ENCODE data around the gene BBS10. TPM values are rescaled to one million over a fixed set of nuclear protein-coding genes. Genes with fewer than 3 reads are reported as not detected.

Gene BBS10
- total and polyA plus RNA-seq, 2 donors (not counting 1 experiment from before 2014, with no cell fraction given) = 1.9 to 12.9 TPM

DNA sequence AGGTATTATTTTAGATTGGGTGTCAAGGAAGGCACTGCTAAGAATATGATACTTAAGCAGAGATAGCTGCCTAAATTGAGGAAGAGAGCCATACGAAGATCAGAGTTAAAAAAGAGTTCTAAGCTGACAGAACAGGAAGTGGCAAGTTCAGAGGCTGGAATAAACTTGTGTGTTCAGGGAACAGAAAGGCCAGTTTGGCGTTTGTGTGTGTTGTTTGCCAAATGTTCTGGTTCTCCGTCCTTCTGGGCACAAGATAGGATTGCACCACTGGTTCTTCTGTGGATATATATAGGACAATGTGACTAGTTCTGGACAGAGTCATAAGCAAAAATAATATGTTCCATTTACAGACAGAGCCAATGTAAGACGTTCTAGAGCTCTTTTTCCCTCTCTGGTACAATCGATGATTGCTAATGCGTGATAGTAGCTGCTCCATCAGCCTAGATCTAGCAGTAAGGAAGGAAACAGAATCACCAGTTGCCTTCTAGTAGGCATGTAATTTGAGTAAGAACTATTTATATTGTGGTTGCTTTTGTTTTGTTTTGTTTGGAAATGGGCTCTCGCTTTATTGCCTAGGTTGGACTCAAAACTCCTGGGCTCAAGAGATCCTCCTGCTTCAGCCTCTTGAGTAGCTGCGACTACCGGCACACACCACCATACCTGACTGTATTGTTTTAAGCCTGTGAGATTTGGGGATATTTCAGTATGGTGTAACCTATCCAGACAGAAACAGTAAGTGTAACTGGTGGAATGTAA is 7.4 kb downstream of the BBS10 start:
- Mint-ChIP-seq H3K4me3 (no peak overlapping the region), H3K4me1 (peaks cover 4% of the 10 kb centered on the region), H3K27ac (no peak overlapping the region), H3K9me3 (ENCODE audit: insufficient read depth) (no peaks in the 10 kb centered on the region), H3K27me3 (peaks cover 6% of the 10 kb centered on the region)
- Histone ChIP-seq H3K9ac (ENCODE audit: low read length) (no peak overlapping the region), H3K4me2 (replicated peaks; ENCODE audit: low read depth, low read length, poor library complexity, severe bottlenecking) (no peak overlapping the region), H3K4me1 (ENCODE audit: control insufficient read depth in 2 of 2, insufficient read depth in 2 of 2, low read length in 2 of 2) (no peaks in the 10 kb centered on the region), H3K9me3 (ENCODE audit: control extremely low read depth in 1 of 3, control insufficient read depth in 2 of 3, insufficient read depth in 1 of 3, low read length in 2 of 3) (no peaks in the 10 kb centered on the region), H3K4me3 (ENCODE audit: control extremely low read depth in 1 of 5, extremely low read depth in 1 of 5, insufficient read depth in 1 of 5, low read depth in 2 of 5, low read length in 4 of 5) (no peak overlapping the region), H2AFZ (ENCODE audit: insufficient read depth, low read depth, low read length, poor library complexity, severe bottlenecking) (no peak overlapping the region), H3K27me3 (replicated peaks in 1 of 4; ENCODE audit: control extremely low read depth in 1 of 4, control insufficient read depth in 3 of 4, insufficient read depth in 4 of 4, low read length in 3 of 4) (peaks cover 0 to 3% (median 0%) of the 10 kb centered on the region in 4 experiments), H4K20me1 (ENCODE audit: control insufficient read depth, insufficient read depth, low read length, poor library complexity, severe bottlenecking) (no peaks in the 10 kb centered on the region), H3K36me3 (replicated peaks in 1 of 2; ENCODE audit: control extremely low read depth in 1 of 2, control insufficient read depth in 1 of 2, extremely low read depth in 1 of 2, insufficient read depth in 2 of 2, low read length in 1 of 2) (no peaks in the 10 kb centered on the region), H3K27ac (ENCODE audit: low read length in 2 of 2) (no peak overlapping the region), H3K79me2 (ENCODE audit: control insufficient read depth, insufficient read depth, low read length) (no peaks in the 10 kb centered on the region)
- CTCF ChIA-PET = no interaction called here
- TF ChIP-seq, protein P1, sequence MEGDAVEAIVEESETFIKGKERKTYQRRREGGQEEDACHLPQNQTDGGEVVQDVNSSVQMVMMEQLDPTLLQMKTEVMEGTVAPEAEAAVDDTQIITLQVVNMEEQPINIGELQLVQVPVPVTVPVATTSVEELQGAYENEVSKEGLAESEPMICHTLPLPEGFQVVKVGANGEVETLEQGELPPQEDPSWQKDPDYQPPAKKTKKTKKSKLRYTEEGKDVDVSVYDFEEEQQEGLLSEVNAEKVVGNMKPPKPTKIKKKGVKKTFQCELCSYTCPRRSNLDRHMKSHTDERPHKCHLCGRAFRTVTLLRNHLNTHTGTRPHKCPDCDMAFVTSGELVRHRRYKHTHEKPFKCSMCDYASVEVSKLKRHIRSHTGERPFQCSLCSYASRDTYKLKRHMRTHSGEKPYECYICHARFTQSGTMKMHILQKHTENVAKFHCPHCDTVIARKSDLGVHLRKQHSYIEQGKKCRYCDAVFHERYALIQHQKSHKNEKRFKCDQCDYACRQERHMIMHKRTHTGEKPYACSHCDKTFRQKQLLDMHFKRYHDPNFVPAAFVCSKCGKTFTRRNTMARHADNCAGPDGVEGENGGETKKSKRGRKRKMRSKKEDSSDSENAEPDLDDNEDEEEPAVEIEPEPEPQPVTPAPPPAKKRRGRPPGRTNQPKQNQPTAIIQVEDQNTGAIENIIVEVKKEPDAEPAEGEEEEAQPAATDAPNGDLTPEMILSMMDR (IDR thresholded peaks at IDR 0.05) = no peak
- no peak for TF ChIP-seq EZH2 (IDR thresholded peaks at IDR 0.05; ENCODE audit: borderline replicate concordance, insufficient read depth, low read depth, low read length, poor library complexity, severe bottlenecking)
- WGBS (ENCODE audit: insufficient coverage) = 75% methylated on average over 5 of the region's 9 CpGs
- DNase-seq = no peak
- POLR2A ChIA-PET = no interaction called here
- ATAC-seq (ENCODE audit: low read depth) = no peak
- intact Hi-C loops (cut with micrococcal nuclease) = no loop called here

DNA sequence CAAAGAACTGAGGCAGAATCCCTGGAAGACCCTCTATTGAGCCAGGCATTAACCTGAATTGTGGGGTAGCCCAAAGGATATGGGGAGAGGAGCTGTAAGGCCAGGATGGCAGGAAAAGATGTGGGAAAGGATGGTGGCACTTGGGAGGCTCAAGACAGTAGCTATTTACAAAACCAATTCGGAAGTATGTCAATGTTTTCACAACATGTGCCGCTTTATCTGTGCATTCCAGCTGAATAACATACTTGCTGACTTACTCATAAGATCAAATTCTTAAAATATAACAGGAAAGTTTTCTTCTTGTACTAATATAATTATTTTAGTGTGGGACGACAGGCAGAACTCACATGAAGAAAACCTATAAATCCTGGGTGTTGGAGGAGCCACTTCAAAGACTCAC is 10.6 kb downstream of the BBS10 start:
- H3K4me2 ChIP-seq (replicated peaks; ENCODE audit: low read depth, low read length, poor library complexity, severe bottlenecking) = no peak overlapping the region
- no peak overlapping the region for H3K9ac ChIP-seq (ENCODE audit: low read length)
- Mint-ChIP-seq H3K4me3 (no peak overlapping the region), H3K9me3 (ENCODE audit: insufficient read depth) (no peaks in the 10 kb centered on the region), H3K27ac (no peak overlapping the region), H3K4me1 (no peaks in the 10 kb centered on the region), H3K27me3 (peaks cover 12% of the 10 kb centered on the region)
- CTCF ChIA-PET = no interaction called here
- no peak overlapping the region for H3K27ac ChIP-seq (ENCODE audit: low read length in 2 of 2)
- ATAC-seq (ENCODE audit: low read depth) (no peak), DNase-seq (no peak)
- POLR2A ChIA-PET = no interaction called here
- no peak overlapping the region for H2AFZ ChIP-seq (ENCODE audit: insufficient read depth, low read depth, low read length, poor library complexity, severe bottlenecking)
- intact Hi-C loops (cut with micrococcal nuclease) = no loop called here
- H3K9me3 ChIP-seq (ENCODE audit: control extremely low read depth in 1 of 3, control insufficient read depth in 2 of 3, insufficient read depth in 1 of 3, low read length in 2 of 3) = no peaks in the 10 kb centered on the region
- H3K79me2 ChIP-seq (ENCODE audit: control insufficient read depth, insufficient read depth, low read length) = no peaks in the 10 kb centered on the region
- no peak for TF ChIP-seq EZH2 (IDR thresholded peaks at IDR 0.05; ENCODE audit: borderline replicate concordance, insufficient read depth, low read depth, low read length, poor library complexity, severe bottlenecking)
- TF ChIP-seq, protein P1 (IDR thresholded peaks at IDR 0.05) = no peak
- H3K27me3 ChIP-seq (replicated peaks in 1 of 4; ENCODE audit: control extremely low read depth in 1 of 4, control insufficient read depth in 3 of 4, insufficient read depth in 4 of 4, low read length in 3 of 4) = peaks cover 0 to 3% (median 0%) of the 10 kb centered on the region in 4 experiments
- no peak overlapping the region for H3K4me3 ChIP-seq (ENCODE audit: control extremely low read depth in 1 of 5, extremely low read depth in 1 of 5, insufficient read depth in 1 of 5, low read depth in 2 of 5, low read length in 4 of 5)
- H3K4me1 ChIP-seq (ENCODE audit: control insufficient read depth in 2 of 2, insufficient read depth in 2 of 2, low read length in 2 of 2) = no peaks in the 10 kb centered on the region
- no peaks in the 10 kb centered on the region for H3K36me3 ChIP-seq (replicated peaks in 1 of 2; ENCODE audit: control extremely low read depth in 1 of 2, control insufficient read depth in 1 of 2, extremely low read depth in 1 of 2, insufficient read depth in 2 of 2, low read length in 1 of 2)
- no peaks in the 10 kb centered on the region for H4K20me1 ChIP-seq (ENCODE audit: control insufficient read depth, insufficient read depth, low read length, poor library complexity, severe bottlenecking)
- WGBS (ENCODE audit: insufficient coverage) = no CpG with 5 or more reads among the region's 3 CpGs

Data from B cell (primary cell).